Neural progenitor cell (in vitro differentiated cells): ENCODE results near the gene RIPOR2. TPM values are rescaled to one million over a fixed set of nuclear protein-coding genes. Genes with fewer than 3 reads are reported as not detected.
A peak's percentile ranks its signal among the peaks of the same experiment; 100 is the strongest.

Source experiments
- DNase-seq: peaks from one replicate; pipeline ENCODE4 v3.0.0-alpha.2; 2016; ENCODE audit warnings: low spot score
- H2AFZ ChIP-seq: fragments of 200-600 bp; sonication (generic); replicated peaks from 2 replicates; pipeline ENCODE4 v1.6.1; 2016; ENCODE audit warnings: antibody characterized with exemption
- H3F3A ChIP-seq: fragments of 200-600 bp; sonication (generic); 2 replicates; pipeline ENCODE4 v1.6.1; 2016; ENCODE audit warnings: antibody characterized with exemption, low read depth
- H3K27ac ChIP-seq: fragments of 200-600 bp; sonication (generic); 2 replicates; pipeline ENCODE4 v1.5.1; 2016; ENCODE audit warnings: mild to moderate bottlenecking
- H3K27me3 ChIP-seq: fragments of 200-600 bp; sonication (generic); 2 replicates; pipeline ENCODE4 v1.6.1; 2016; ENCODE audit warnings: mild to moderate bottlenecking, moderate library complexity
- H3K36me3 ChIP-seq: fragments of 200-600 bp; sonication (generic); 2 replicates; pipeline ENCODE4 v1.5.1; 2016
- H3K4me1 ChIP-seq: fragments of 200-600 bp; sonication (generic); 2 replicates; pipeline ENCODE4 v1.6.1; 2016; ENCODE audit warnings: mixed run types
- H3K4me2 ChIP-seq: fragments of 200-600 bp; sonication (generic); 2 replicates; pipeline ENCODE4 v1.6.1; 2016
- H3K4me3 ChIP-seq: fragments of 200-600 bp; sonication (generic); 2 replicates; pipeline ENCODE4 v1.5.1; 2016
- H3K79me2 ChIP-seq: fragments of 200-600 bp; sonication (generic); 2 replicates; pipeline ENCODE4 v1.6.1; 2016; ENCODE audit warnings: low read depth
- H3K9ac ChIP-seq: fragments of 200-600 bp; sonication (generic); 2 replicates; pipeline ENCODE4 v1.6.1; 2016
- H3K9me3 ChIP-seq: fragments of 200-600 bp; sonication (generic); 2 replicates; pipeline ENCODE4 v1.5.1; 2016; ENCODE audit warnings: low read depth
- H4K20me1 ChIP-seq: fragments of 200-600 bp; sonication (generic); 2 replicates; pipeline ENCODE4 v1.6.1; 2016; ENCODE audit warnings: low read depth
- H3K27ac Mint-ChIP-seq: 3 replicates; pipeline ENCODE4 v1.8.0; 2021; ENCODE audit warnings: mixed read lengths
- H3K27me3 Mint-ChIP-seq: 2 replicates; pipeline ENCODE4 v1.8.0; 2022; ENCODE audit warnings: low read depth, mild to moderate bottlenecking, inconsistent platforms, moderate library complexity, mixed read lengths; ENCODE audit not compliant: insufficient read depth
- H3K36me3 Mint-ChIP-seq: 3 replicates; pipeline ENCODE4 v1.8.0; 2021; ENCODE audit warnings: mixed read lengths
- H3K4me1 Mint-ChIP-seq: 3 replicates; pipeline ENCODE4 v1.8.0; 2021; ENCODE audit warnings: mixed read lengths
- H3K4me3 Mint-ChIP-seq: 3 replicates; pipeline ENCODE4 v1.8.0; 2021; ENCODE audit warnings: mild to moderate bottlenecking, moderate library complexity, mixed read lengths
- H3K9me3 Mint-ChIP-seq: 3 replicates; pipeline ENCODE4 v1.8.0; 2020; ENCODE audit warnings: mixed read lengths
- CTCF ChIP-seq: fragments of 200-600 bp; sonication (generic); IDR thresholded peaks from 2 replicates; pipeline ENCODE4 v1.5.1; 2017; ENCODE audit warnings: antibody characterized with exemption, mild to moderate bottlenecking
- EZH2 ChIP-seq: fragments of 200-600 bp; sonication (generic); IDR thresholded peaks from 2 replicates; pipeline ENCODE4 v1.6.1; 2017; ENCODE audit warnings: antibody characterized with exemption, mild to moderate bottlenecking, moderate library complexity
- EZH2phosphoT487 ChIP-seq: fragments of 200-600 bp; sonication (generic); IDR thresholded peaks from 2 replicates; pipeline ENCODE4 v1.6.1; 2017; ENCODE audit warnings: antibody characterized with exemption
- total RNA-seq: library from RNA; depleted of rRNA; stranded (reverse); fragments of >200 nt; gene quantifications from 2 replicates; pipeline ENCODE4 v1.2.3, GENCODE V29; 2015; ENCODE audit warnings: low replicate concordance

The RIPOR2 gene
- total RNA-seq, 1 donor from 2014 or later: 0.26 TPM

- H2AFZ ChIP-seq: no peak overlapping the region
- H3K9me3 Mint-ChIP-seq: no peaks in the 10 kb centered on the region
- H3K36me3 ChIP-seq: no peaks in the 10 kb centered on the region
- H3K79me2 ChIP-seq: no peaks in the 10 kb centered on the region
- H3K27me3 Mint-ChIP-seq: no peaks in the 10 kb centered on the region
- no peak overlapping the region for H3K4me2 ChIP-seq
- H3K4me1 Mint-ChIP-seq: no peaks in the 10 kb centered on the region
- no peak overlapping the region for H3K27ac ChIP-seq
- H3K9me3 ChIP-seq: no peaks in the 10 kb centered on the region
- H3K27ac Mint-ChIP-seq: no peak overlapping the region
- no peak for TF ChIP-seq EZH2
- TF ChIP-seq CTCF: no peak
- no peak for TF ChIP-seq EZH2phosphoT487
- DNase-seq: no peak
- no peaks in the 10 kb centered on the region for H3K27me3 ChIP-seq
- no peak overlapping the region for H3K9ac ChIP-seq
- peaks cover 2% of the 10 kb centered on the region for H3K36me3 Mint-ChIP-seq
- no peaks in the 10 kb centered on the region for H3K4me1 ChIP-seq
- H3F3A ChIP-seq: no peaks in the 10 kb centered on the region
- H3K4me3 ChIP-seq: no peak overlapping the region
- no peak overlapping the region for H3K4me3 Mint-ChIP-seq
- no peaks in the 10 kb centered on the region for H4K20me1 ChIP-seq
Measured at GRCh38 chr6:24953726-24954125, 18.0 kb upstream of the RIPOR2 start.

GRCh38 chr6:24951811-24952299, 16.1 kb upstream of the RIPOR2 start:
- H3K4me3 ChIP-seq: no peak overlapping the region
- no peaks in the 10 kb centered on the region for H3K27me3 ChIP-seq
- H3K9me3 ChIP-seq: no peaks in the 10 kb centered on the region
- no peak overlapping the region for H2AFZ ChIP-seq
- H4K20me1 ChIP-seq: no peaks in the 10 kb centered on the region
- H3K9ac ChIP-seq: no peak overlapping the region
- no peaks in the 10 kb centered on the region for H3K4me1 ChIP-seq
- H3F3A ChIP-seq: no peaks in the 10 kb centered on the region
- Mint-ChIP-seq H3K36me3 (peaks cover 2% of the 10 kb centered on the region), H3K9me3 (peaks cover 3% of the 10 kb centered on the region), H3K27ac (no peak overlapping the region), H3K27me3 (no peaks in the 10 kb centered on the region), H3K4me1 (no peaks in the 10 kb centered on the region), H3K4me3 (no peak overlapping the region)
- no peaks in the 10 kb centered on the region for H3K79me2 ChIP-seq
- H3K36me3 ChIP-seq: no peaks in the 10 kb centered on the region
- no peak overlapping the region for H3K4me2 ChIP-seq
- DNase-seq: no peak
- H3K27ac ChIP-seq: no peak overlapping the region
- TF ChIP-seq EZH2: no peak
- TF ChIP-seq CTCF: no peak
- TF ChIP-seq EZH2phosphoT487: no peak

- no peaks in the 10 kb centered on the region for H3K4me1 ChIP-seq
- H3K27ac ChIP-seq: no peak overlapping the region
- H3K36me3 ChIP-seq: peaks cover 4% of the 10 kb centered on the region
- TF ChIP-seq EZH2phosphoT487: no peak
- TF ChIP-seq CTCF: no peak
- no peak for TF ChIP-seq EZH2
- H2AFZ ChIP-seq: peak overlapping the region; percentile 34
- H3K4me1 Mint-ChIP-seq: no peaks in the 10 kb centered on the region
- H3K9ac ChIP-seq: no peak overlapping the region
- H3K27me3 ChIP-seq: no peaks in the 10 kb centered on the region
- H3F3A ChIP-seq: no peaks in the 10 kb centered on the region
- no peaks in the 10 kb centered on the region for H4K20me1 ChIP-seq
- H3K36me3 Mint-ChIP-seq: peaks cover 2% of the 10 kb centered on the region
- no peak overlapping the region for H3K4me3 Mint-ChIP-seq
- H3K27ac Mint-ChIP-seq: no peak overlapping the region
- no peak overlapping the region for H3K4me3 ChIP-seq
- H3K4me2 ChIP-seq: no peak overlapping the region
- DNase-seq: no peak
- peaks cover 11% of the 10 kb centered on the region for H3K9me3 Mint-ChIP-seq
- H3K27me3 Mint-ChIP-seq: no peaks in the 10 kb centered on the region
- no peaks in the 10 kb centered on the region for H3K79me2 ChIP-seq
- peaks cover 4% of the 10 kb centered on the region for H3K9me3 ChIP-seq
Measured at GRCh38 chr6:24950218-24950941, 14.6 kb upstream of the RIPOR2 start.
